Measurements from ENCODE around the gene BANK1.

- TF ChIP-seq EZH2 (IDR thresholded peaks at IDR 0.05; ENCODE audit: low read depth) (no peak), CTCF (conservative IDR thresholded peaks at IDR 0.05) (no peak)
Observed at GRCh38 chr4:102116121-102116520, 325.6 kb downstream of the BANK1 start.

Data from PC-9 (cell line).